B cell (primary cell): ENCODE measurements around the gene RNFT2.

Source experiments
- EZH2 ChIP-seq: IDR thresholded peaks from 2 replicates; pipeline ENCODE4 v1.6.1; 2012; ENCODE audit warnings: borderline replicate concordance, low read depth, mild to moderate bottlenecking, moderate library complexity, low read length; ENCODE audit not compliant: insufficient read depth, poor library complexity, severe bottlenecking
- TF ChIP-seq, protein P1 (sequence below): fragments of 200-600 bp; IDR thresholded peaks from one replicate; pipeline ENCODE4 v1.8.0; 2022; ENCODE audit warnings: antibody characterized with exemption, mild to moderate bottlenecking

DNA sequence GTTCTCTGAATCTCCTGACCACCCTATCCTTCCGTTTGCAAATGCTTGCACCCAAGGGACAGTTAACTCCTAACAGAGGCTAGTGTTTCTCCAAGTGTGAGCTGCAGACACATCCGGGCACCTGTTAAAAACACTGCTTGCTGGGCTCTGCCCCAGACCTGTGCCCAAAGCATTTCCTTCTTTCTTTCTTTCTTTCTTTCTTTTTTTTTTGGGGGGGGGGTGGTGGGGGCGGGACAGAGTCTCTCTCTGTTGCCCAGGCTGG, 42.7 kb upstream of the RNFT2 start:
- TF ChIP-seq, protein P1, sequence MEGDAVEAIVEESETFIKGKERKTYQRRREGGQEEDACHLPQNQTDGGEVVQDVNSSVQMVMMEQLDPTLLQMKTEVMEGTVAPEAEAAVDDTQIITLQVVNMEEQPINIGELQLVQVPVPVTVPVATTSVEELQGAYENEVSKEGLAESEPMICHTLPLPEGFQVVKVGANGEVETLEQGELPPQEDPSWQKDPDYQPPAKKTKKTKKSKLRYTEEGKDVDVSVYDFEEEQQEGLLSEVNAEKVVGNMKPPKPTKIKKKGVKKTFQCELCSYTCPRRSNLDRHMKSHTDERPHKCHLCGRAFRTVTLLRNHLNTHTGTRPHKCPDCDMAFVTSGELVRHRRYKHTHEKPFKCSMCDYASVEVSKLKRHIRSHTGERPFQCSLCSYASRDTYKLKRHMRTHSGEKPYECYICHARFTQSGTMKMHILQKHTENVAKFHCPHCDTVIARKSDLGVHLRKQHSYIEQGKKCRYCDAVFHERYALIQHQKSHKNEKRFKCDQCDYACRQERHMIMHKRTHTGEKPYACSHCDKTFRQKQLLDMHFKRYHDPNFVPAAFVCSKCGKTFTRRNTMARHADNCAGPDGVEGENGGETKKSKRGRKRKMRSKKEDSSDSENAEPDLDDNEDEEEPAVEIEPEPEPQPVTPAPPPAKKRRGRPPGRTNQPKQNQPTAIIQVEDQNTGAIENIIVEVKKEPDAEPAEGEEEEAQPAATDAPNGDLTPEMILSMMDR, result no peak
- TF ChIP-seq EZH2, result no peak
